Measurements from ENCODE around the gene CEP41. TPM values are rescaled to one million over a fixed set of nuclear protein-coding genes. Genes with fewer than 3 reads are reported as not detected.
A peak's percentile ranks its signal among the peaks of the same experiment; 100 is the strongest.

The CEP41 gene
- total RNA-seq, 2 donors from 2014 or later = 11.4 to 13.0 TPM

DNA sequence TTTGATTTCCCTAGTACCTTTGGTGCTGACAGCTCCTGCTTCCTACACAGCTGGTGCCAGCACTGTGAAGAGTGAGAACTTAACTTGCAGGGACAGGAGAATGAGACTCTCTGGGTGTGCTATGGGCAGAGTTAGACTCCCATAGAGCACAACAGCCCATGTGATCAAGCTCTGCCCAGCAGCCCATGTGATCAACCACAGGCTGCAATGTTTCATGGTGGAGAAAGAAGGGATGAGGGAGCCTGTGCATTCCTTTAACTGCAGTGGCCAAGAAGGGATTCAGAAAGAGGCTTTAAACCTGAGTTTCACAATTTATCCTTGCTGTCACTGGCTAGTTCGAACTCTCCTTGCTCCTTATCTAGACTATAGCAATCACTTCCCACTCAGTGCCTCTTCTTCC is 41.1 kb upstream of the CEP41 start:
- H3K4me3 ChIP-seq (ENCODE audit: low read length) = no peak overlapping the region
- H3K36me3 ChIP-seq (ENCODE audit: control insufficient read depth, insufficient read depth, low read length) = no peaks in the 10 kb centered on the region
- TF ChIP-seq, protein P1, sequence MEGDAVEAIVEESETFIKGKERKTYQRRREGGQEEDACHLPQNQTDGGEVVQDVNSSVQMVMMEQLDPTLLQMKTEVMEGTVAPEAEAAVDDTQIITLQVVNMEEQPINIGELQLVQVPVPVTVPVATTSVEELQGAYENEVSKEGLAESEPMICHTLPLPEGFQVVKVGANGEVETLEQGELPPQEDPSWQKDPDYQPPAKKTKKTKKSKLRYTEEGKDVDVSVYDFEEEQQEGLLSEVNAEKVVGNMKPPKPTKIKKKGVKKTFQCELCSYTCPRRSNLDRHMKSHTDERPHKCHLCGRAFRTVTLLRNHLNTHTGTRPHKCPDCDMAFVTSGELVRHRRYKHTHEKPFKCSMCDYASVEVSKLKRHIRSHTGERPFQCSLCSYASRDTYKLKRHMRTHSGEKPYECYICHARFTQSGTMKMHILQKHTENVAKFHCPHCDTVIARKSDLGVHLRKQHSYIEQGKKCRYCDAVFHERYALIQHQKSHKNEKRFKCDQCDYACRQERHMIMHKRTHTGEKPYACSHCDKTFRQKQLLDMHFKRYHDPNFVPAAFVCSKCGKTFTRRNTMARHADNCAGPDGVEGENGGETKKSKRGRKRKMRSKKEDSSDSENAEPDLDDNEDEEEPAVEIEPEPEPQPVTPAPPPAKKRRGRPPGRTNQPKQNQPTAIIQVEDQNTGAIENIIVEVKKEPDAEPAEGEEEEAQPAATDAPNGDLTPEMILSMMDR (conservative IDR thresholded peaks at IDR 0.05) = no peak
- H3K27me3 ChIP-seq (ENCODE audit: control insufficient read depth, insufficient read depth, low read length, poor library complexity, severe bottlenecking) = no peaks in the 10 kb centered on the region
- H3K4me1 Mint-ChIP-seq = peaks cover 3% of the 10 kb centered on the region
- peaks cover 6% of the 10 kb centered on the region for H3K9me3 ChIP-seq (ENCODE audit: control insufficient read depth, low read length)
- no peaks in the 10 kb centered on the region for H3K36me3 Mint-ChIP-seq (ENCODE audit: low read depth)
- no peak overlapping the region for H3K9ac ChIP-seq (ENCODE audit: extremely low read depth, low read length, poor library complexity, severe bottlenecking)
- no peak overlapping the region for H3K27ac Mint-ChIP-seq
- no peak overlapping the region for H3K4me3 Mint-ChIP-seq
- 78 to 89% methylated on average over 1 of the region's 1 CpG for WGBS, 2 experiments (ENCODE audit: insufficient coverage in 1 of 2, insufficient read length in 1 of 2)
- peak; percentile 42 for DNase-seq
- no peaks in the 10 kb centered on the region for H3K4me1 ChIP-seq (ENCODE audit: control insufficient read depth, insufficient read depth, low read length)
- H3K9me3 Mint-ChIP-seq = no peaks in the 10 kb centered on the region
- no peak overlapping the region for H3K27ac ChIP-seq (ENCODE audit: low read depth, low read length)
- peaks cover 9% of the 10 kb centered on the region for H3K27me3 Mint-ChIP-seq (ENCODE audit: insufficient read depth)

DNA sequence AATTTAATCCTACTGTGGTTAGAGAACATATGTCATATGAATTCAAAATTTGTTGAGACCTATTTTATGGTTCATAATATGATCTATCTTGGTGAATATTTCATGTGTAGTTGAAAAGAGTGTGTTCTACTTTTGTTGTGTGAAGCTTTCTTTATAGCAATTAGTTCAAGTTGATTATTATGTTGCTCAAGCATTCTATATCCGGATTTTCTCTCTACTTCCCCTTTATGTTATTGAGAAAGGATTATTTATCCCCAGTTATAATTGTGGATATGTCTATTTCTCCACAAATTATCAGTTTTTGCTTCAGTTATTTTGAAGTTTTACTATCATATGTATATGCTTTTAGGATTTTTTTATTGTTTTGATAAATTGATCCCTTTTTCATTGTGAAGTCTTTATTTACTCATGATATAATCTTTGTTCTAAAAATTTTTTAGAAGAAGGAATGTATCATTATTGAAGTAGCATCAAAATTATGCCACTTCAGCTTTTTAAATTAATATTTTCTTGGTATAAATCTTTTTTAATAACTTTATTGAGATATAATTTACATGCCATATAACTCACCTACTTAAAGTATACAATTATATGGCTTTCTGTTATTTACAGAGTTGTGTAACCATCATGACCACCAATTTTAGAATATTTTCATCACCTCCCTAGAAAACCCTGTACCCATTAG is 39.0 kb upstream of the CEP41 start:
- TF ChIP-seq, protein P1 (conservative IDR thresholded peaks at IDR 0.05) = no peak
- no peaks in the 10 kb centered on the region for H3K9me3 Mint-ChIP-seq
- no peak overlapping the region for H3K27ac Mint-ChIP-seq
- peaks cover 3% of the 10 kb centered on the region for H3K4me1 Mint-ChIP-seq
- peaks cover 6% of the 10 kb centered on the region for H3K9me3 ChIP-seq (ENCODE audit: control insufficient read depth, low read length)
- peaks cover 3% of the 10 kb centered on the region for H3K27me3 Mint-ChIP-seq (ENCODE audit: insufficient read depth)
- H3K36me3 Mint-ChIP-seq (ENCODE audit: low read depth) = no peaks in the 10 kb centered on the region
- no peaks in the 10 kb centered on the region for H3K4me1 ChIP-seq (ENCODE audit: control insufficient read depth, insufficient read depth, low read length)
- H3K27ac ChIP-seq (ENCODE audit: low read depth, low read length) = no peak overlapping the region
- H3K4me3 ChIP-seq (ENCODE audit: low read length) = no peak overlapping the region
- DNase-seq = no peak
- H3K4me3 Mint-ChIP-seq = no peak overlapping the region
- no peaks in the 10 kb centered on the region for H3K27me3 ChIP-seq (ENCODE audit: control insufficient read depth, insufficient read depth, low read length, poor library complexity, severe bottlenecking)
- no peaks in the 10 kb centered on the region for H3K36me3 ChIP-seq (ENCODE audit: control insufficient read depth, insufficient read depth, low read length)
- H3K9ac ChIP-seq (ENCODE audit: extremely low read depth, low read length, poor library complexity, severe bottlenecking) = no peak overlapping the region
- no CpG with 5 or more reads among the region's 1 CpG for WGBS, 2 experiments (ENCODE audit: insufficient coverage in 1 of 2, insufficient read length in 1 of 2)

DNA sequence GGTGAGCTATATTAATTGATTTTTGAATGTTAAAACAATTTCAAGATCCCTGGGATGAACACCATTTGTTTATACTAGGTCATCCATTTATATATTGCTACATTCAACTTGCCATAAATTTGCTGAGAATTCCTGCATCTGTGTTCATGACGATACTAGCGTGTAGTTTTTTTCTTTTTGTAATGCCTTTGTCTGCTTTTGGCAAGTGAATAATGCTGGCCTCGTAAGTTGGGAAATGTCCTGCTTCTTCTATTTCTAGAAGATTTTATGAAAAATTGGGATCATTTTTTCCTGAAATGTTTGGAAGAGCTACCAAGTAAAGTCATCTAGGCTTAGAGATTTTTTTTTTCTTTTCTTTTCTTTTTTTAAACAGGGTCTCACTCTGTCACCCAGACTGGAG is 38.2 kb upstream of the CEP41 start:
- TF ChIP-seq, protein P1 (conservative IDR thresholded peaks at IDR 0.05) = no peak
- no peaks in the 10 kb centered on the region for H3K36me3 Mint-ChIP-seq (ENCODE audit: low read depth)
- Histone ChIP-seq H3K4me1 (ENCODE audit: control insufficient read depth, insufficient read depth, low read length) (no peaks in the 10 kb centered on the region), H3K4me3 (ENCODE audit: low read length) (no peak overlapping the region), H3K36me3 (ENCODE audit: control insufficient read depth, insufficient read depth, low read length) (no peaks in the 10 kb centered on the region), H3K27ac (ENCODE audit: low read depth, low read length) (no peak overlapping the region), H3K9me3 (ENCODE audit: control insufficient read depth, low read length) (peaks cover 6% of the 10 kb centered on the region), H3K27me3 (ENCODE audit: control insufficient read depth, insufficient read depth, low read length, poor library complexity, severe bottlenecking) (no peaks in the 10 kb centered on the region), H3K9ac (ENCODE audit: extremely low read depth, low read length, poor library complexity, severe bottlenecking) (no peak overlapping the region)
- H3K4me3 Mint-ChIP-seq = no peak overlapping the region
- 89 to 95% methylated on average over 3 of the region's 3 CpGs for WGBS, 2 experiments (ENCODE audit: insufficient coverage in 1 of 2, insufficient read length in 1 of 2)
- DNase-seq = no peak
- H3K27me3 Mint-ChIP-seq (ENCODE audit: insufficient read depth) = no peaks in the 10 kb centered on the region
- H3K27ac Mint-ChIP-seq = no peak overlapping the region
- peaks cover 8% of the 10 kb centered on the region for H3K4me1 Mint-ChIP-seq
- no peaks in the 10 kb centered on the region for H3K9me3 Mint-ChIP-seq

Measured in endodermal cell (in vitro differentiated cells).